Measurements from ENCODE around the gene APBB2.
"Not testable (repeated sequence)": the region's sequence is repeated elsewhere in the genome, so short reads cannot be mapped to it uniquely, and the experiment has no call there.

The APBB2 gene

DNA sequence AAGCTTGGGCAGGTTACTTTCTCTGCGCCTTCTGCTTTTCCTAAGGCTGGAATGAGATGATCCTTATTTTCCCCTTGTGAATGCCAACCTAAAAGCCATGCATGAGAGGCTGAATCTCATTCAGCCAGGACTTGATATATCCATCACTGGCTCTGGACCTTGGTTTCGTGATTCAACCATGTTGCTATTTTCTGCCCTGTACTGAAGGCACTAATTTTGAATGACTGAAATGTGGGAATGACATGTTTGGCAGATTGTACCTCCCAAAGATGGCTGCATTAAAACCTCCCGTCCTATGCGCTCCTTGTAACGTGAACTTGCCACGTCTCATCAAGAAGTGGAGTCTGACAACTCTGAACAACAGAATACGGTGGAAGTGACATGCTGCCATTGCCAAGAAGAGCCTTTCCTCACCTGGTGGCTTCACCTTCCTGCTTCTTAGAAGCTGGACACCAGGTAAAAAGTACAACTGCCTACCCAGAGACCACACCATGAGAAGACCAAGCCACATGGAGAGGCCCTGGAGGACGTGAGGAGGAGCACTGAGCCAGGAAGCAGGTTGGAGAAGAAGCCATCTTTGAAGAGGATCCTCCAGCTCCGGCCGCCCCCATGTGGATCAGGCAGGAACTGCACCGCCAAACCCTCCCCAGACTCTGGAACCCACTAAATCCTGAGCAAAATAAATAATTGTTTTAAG, 290.1 kb downstream of the APBB2 start:
- peak; percentile 48 to 56 for DNase-seq

DNA sequence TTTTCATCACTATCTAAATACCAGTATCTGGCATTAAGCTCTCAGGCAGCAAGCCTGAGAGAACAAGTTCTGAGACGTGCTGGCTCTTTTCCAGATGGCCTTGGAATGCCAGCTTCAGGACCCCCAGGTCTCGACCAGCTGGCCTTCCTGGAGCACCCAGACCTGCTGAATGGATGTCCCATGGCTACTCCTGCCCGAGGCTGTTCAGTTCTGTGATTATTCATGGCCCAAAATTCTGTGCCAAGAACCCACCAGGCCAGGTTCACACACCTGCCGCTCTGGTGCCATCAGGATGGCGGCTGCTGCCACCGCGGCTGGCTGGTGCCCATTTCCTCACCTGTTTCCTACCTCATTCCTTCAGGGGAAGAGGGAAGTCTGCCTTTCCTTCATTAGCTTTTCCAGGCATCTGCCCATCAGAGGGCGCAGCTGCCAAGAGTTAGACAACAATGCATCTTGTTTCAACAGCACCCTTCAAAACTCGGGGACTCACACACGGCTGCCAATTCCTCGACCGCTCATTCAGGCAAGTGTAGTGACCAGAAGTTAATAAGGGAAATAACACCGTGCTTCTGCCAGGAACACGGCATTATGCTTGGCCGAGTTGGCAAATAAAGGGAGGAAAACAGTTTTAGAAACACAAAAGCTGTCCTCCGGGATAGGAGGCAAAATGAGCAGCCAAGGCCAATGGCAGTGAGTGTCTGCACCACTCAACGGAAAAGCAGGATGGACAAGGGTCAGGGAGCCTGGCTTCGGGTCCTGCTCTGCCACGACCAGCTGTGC, 290.8 kb downstream of the APBB2 start:
- DNase-seq: no peak

- not testable (repeated sequence) for DNase-seq
These were observed 294.4 kb downstream of the APBB2 start for GRCh38 chr4:40919976-40920375.

DNA sequence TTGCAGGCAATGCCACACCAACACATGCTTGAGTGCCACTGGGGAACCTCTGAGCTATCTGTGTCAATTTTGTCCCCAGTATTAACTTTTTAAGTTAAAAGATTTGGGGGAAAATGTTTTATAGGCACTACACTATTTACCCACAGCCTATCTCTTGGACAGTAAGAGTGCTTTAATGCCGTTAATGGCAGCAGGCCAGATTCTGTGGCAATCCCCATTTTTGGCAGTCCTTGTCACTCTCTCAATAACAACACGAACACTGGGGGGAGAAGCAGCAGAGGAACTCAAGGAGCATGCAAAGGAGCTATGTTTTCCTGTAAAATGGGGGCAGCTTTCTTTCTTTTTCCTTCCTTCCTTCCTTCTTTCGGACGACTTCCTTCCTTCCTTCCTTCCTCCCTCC, 296.0 kb downstream of the APBB2 start:
- no peak for DNase-seq

DNA sequence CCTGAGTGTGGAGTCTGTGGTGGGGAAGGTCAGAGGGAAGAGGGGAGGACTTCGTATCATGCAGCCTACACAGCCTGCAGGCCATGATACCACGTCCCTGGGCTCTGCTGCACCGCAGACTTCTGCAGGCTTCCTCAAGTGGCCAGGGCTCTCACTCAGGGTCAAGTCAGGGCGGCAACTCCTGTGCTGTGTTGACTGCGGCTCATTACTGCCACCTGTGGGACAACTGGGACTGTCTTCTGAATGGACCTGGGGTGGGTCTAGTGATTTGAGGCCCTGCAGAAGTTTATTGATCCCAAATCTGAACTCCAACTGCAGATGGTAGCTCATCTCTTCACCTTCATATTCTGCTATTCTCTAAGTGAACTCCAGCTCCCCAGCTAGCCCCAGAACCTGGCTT, 297.5 kb downstream of the APBB2 start:
- DNase-seq: peak; percentile 6 to 22

GRCh38 chr4:40916218-40916555, 298.2 kb downstream of the APBB2 start:
- no peak for DNase-seq

- no peak for DNase-seq
These were observed 298.8 kb downstream of the APBB2 start for GRCh38 chr4:40915318-40916217.

DNA sequence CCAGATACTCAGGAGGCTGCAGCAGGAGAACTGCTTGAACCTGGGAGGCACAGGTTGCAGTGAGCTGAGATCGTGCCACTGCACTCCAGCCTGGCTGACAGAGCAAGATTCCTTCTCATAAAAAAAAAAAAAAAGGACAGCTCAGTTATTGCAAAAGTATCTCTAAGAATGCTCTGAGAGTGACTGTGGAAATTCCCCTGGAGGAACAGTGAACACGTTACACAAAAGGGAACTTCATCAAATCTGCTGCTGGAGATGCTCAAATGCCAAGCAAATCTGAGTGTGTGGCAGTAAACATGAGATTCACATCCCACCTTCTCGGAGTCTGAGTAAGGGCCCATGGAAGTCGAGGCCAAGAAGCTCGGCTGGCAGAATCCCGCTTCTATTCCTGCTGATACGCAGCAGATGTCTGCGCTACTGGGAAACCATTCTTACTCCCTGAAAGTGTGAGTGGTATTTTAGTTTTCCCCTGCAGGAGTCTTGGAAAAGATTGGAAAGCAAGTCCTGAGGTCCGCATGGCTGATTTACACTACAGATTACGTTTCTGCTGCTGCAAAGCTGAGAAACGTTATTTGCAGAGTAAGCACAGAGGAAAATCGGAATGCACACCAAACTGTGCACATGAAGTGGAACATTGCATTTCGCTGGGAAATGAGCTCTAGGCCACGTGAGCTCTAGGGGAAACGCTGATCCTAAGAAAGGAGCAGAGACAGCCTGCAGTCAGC, 301.7 kb downstream of the APBB2 start:
- DNase-seq: no peak

DNA sequence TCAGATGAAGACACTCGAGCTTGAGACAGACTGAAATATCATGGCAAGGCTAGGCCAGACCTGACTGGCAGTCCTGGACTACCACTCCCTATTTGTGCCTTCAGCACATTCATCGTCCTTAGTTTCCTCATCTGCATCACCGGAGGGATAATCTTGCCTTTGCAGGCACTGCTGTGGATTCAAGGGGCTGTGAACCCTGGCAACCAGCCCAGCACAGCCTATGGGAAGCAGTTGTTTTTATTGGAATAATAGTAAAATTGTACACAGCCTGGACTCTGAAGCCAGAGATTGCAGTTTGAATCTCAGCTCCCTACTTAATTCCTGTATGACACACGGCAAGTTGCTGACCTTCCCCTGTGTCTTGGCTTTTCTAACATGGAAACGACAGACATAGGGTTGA, 303.6 kb downstream of the APBB2 start:
- DNase-seq: no peak

DNA sequence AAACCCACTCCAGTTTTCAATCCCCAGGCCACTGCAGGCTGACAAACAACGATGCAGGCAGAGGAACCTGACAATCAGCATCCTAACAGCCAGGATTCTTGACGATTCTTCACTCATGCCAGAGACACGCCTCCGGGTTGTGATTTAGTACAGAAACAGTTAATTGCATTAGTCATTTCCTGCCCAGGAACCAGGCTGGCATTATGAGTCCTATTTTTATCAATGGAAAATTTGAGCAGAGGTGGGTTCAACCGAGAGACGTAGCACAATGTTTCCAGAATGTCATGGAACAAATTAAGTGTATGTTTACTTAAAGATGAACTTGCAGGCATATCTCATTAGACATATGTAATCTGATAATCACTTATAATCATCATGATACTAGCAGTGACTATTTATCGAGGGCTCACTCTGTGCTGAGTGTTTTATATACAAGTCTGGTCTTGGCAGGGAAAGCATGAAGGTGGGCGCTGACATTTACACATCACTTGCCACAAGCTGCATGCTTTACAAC, 304.9 kb downstream of the APBB2 start:
- DNase-seq: no peak

DNA sequence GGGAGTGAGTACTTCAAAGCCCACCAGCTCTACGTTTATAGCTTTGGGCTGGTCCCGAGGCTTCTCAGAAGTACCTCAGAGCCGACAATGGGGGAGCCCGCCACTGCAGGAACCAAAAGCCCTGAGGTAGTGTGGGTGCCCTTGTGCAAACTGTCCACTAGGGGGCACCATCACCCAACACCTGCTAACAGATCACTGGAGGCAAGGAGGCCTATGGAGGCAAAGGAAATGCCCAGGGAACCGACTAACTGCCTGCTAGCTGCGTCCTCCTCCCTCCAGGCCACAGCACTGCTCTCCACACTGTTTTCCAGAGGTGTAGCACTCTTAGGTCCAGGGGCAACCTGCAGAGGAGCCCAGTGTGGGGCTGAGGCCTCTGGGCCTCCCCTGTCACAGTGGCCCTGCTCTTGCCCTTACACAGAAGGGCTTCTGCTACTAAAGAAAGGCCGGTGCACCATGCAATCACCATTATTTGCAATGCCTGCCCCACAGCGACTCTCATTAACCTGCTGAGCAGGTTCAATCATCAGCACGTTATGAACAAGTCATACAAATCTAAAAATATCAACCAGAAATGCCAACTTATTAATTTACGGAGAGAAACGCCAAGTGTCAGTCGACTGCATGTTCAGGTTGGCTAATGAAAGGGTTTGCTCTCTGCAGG, 305.5 kb downstream of the APBB2 start:
- peak; percentile 60 to 64 for DNase-seq

DNA sequence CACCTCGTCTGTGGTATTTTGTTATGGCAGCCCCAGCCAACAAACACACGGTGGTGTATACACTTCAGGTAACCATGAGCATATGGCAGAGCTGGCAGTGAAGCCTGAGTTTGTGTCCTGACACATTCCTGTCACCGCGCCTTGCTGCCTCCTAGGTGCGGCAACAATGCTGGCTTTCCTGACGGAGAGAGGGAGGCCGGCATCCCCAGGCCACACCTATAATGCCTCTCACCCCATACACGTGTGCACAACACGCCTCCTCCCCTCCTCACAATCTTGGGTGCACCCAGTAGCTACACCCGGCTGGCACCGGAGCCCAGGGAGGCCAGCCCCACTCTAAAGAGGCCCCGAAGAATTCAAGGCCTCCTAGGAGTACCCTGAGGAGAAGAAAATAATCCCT, 306.0 kb downstream of the APBB2 start:
- no peak for DNase-seq

DNA sequence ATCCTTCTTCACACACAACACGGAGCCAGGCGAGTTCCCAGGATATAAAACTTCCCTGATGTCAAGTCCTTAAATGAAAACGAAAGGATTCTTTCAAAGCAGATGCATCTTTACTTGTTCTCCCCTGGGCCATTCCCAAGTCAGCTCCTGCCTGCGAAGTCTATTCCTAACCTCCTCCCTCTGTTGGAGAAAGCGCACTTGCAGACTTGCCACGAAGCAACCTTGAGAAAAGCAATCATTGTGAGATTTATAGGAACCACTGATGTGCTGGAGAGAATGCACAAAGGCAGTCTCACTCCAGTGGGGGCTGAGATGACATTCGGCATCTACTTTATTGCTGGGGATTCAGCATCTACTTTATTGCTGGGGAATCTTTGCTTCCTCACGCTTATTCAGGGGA, 308.9 kb downstream of the APBB2 start:
- DNase-seq: no peak

GRCh38 chr4:40900531-40900930, 313.8 kb downstream of the APBB2 start:
- not testable (repeated sequence) for DNase-seq

GRCh38 chr4:40897557-40898203, 316.7 kb downstream of the APBB2 start:
- peak; percentile 50 to 58 for DNase-seq

GRCh38 chr4:40890764-40891163, 323.6 kb downstream of the APBB2 start:
- no peak for DNase-seq

GRCh38 chr4:40890199-40890598, 324.1 kb downstream of the APBB2 start:
- DNase-seq: no peak

- DNase-seq: no peak
These were observed 325.4 kb downstream of the APBB2 start for GRCh38 chr4:40888933-40889332.

DNA sequence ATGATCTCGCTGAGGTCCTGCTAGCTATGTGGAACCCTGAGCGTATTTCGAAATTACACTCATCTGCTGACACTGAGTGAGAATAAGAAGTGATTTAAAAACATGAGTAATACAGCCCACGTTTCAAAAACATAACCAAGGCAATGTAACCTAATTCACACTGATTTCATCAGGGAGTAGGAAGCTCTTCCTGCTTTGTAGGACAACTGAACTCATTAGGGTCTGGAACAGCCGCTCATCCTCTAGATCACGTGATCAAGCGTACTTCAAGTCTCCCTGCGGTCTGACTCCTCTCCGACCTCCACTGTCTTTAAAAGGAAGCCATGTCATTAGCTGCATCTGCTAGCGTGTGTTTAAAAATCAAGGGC, 326.6 kb downstream of the APBB2 start:
- DNase-seq: no peak

- no peak for DNase-seq
These were observed 327.2 kb downstream of the APBB2 start for GRCh38 chr4:40886931-40887763.

- DNase-seq: no peak
These were observed 332.5 kb downstream of the APBB2 start for GRCh38 chr4:40881851-40882250.
